KOPT-K1 (cell line): Measurements from ENCODE around the gene SEMA4B.
A peak's percentile ranks its signal among the peaks of the same experiment; 100 is the strongest.
"Not testable (repeated sequence)": the region's sequence is repeated elsewhere in the genome, so short reads cannot be mapped to it uniquely, and the experiment has no call there.

Experiments
- H3K27ac ChIP-seq: fragments of 200-600 bp; sonication (generic); 2 replicates; pipeline ENCODE4 v1.5.1; 2016; ENCODE audit warnings: antibody characterized with exemption, mild to moderate bottlenecking, low read depth, low read length; ENCODE audit not compliant: poor library complexity, severe bottlenecking
- H3K36me3 ChIP-seq: fragments of 200-600 bp; sonication (generic); 2 replicates; pipeline ENCODE4 v1.5.1; 2017; ENCODE audit warnings: antibody characterized with exemption, mild to moderate bottlenecking, low read length, moderate library complexity; ENCODE audit not compliant: insufficient read depth
- H3K9me3 ChIP-seq: fragments of 200-600 bp; sonication (generic); 2 replicates; pipeline ENCODE4 v1.5.1; 2017; ENCODE audit warnings: antibody characterized with exemption, low read length, mild to moderate bottlenecking; ENCODE audit not compliant: insufficient read depth, poor library complexity, severe bottlenecking

The SEMA4B gene, protein sequence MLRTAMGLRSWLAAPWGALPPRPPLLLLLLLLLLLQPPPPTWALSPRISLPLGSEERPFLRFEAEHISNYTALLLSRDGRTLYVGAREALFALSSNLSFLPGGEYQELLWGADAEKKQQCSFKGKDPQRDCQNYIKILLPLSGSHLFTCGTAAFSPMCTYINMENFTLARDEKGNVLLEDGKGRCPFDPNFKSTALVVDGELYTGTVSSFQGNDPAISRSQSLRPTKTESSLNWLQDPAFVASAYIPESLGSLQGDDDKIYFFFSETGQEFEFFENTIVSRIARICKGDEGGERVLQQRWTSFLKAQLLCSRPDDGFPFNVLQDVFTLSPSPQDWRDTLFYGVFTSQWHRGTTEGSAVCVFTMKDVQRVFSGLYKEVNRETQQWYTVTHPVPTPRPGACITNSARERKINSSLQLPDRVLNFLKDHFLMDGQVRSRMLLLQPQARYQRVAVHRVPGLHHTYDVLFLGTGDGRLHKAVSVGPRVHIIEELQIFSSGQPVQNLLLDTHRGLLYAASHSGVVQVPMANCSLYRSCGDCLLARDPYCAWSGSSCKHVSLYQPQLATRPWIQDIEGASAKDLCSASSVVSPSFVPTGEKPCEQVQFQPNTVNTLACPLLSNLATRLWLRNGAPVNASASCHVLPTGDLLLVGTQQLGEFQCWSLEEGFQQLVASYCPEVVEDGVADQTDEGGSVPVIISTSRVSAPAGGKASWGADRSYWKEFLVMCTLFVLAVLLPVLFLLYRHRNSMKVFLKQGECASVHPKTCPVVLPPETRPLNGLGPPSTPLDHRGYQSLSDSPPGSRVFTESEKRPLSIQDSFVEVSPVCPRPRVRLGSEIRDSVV

DNA sequence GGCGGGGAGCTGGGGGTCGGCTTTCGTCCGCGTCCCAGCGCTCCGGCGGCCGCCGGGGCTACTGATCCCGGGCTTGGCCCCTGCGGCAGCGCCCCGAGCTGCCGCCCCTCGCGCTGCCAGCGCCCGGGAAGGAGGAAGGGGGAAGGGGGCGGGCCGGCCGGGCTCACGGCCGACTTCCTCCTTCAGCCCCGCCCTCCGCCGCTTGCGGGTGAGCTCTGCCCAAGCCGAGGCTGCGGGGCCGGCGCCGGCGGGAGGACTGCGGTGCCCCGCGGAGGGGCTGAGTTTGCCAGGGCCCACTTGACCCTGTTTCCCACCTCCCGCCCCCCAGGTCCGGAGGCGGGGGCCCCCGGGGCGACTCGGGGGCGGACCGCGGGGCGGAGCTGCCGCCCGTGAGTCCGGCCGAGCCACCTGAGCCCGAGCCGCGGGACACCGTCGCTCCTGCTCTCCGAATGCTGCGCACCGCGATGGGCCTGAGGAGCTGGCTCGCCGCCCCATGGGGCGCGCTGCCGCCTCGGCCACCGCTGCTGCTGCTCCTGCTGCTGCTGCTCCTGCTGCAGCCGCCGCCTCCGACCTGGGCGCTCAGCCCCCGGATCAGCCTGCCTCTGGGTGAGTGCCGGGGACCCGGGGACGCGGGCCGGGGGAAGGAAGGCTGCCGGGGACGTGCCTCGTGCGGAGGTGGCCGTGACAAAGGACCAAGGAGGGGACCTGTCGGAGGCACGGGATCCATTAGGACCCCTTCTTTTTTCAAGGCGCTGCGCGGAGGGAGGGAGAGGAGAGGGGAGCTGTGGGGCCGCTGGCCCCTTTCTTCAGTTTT, at the start of gene SEMA4B:
TSS of gene SEMA4B (plus strand) at position 201 of the 814 bp plus-strand sequence. CDS start at position 450, 249 bp downstream.
- Histone ChIP-seq H3K9me3 (no peaks in the 10 kb centered on the region), H3K36me3 (no peaks in the 10 kb centered on the region), H3K27ac (peak within 1 kb of the TSS; percentile 71)

DNA sequence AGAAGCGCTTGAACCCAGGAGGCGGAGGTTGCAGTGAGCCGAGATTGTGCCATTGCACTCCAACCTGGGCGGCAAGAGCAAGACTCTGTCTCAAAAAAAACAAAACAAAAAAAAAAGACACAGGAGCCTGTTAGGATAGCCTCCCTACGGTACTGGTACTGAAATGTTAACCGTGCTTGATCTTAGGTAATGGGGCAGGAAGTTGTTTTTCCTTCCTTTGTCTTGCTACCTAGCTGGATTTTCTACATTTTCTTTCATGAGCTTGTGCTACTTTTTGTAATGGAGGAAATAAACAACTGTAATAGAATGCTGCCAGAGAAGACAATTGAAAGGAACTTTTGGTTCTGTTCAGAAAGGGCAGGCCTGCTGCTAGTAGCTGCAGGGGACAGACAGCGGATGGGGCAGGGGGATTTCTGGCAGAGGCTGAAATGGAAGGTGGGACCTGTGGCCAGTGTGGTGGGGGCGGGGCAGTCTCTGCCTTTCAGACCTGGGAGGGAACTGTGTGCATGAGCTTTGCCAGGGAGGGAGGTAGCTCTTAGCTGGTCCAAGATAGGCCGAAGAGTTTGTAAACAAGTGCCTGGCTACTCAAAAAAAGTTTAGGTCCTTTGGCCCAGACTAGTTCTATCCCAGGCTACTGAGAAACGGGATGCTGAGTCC, 49.0 kb upstream of the SEMA4B start:
- H3K9me3 ChIP-seq = no peaks in the 10 kb centered on the region
- no peak overlapping the region for H3K27ac ChIP-seq
- no peaks in the 10 kb centered on the region for H3K36me3 ChIP-seq

DNA sequence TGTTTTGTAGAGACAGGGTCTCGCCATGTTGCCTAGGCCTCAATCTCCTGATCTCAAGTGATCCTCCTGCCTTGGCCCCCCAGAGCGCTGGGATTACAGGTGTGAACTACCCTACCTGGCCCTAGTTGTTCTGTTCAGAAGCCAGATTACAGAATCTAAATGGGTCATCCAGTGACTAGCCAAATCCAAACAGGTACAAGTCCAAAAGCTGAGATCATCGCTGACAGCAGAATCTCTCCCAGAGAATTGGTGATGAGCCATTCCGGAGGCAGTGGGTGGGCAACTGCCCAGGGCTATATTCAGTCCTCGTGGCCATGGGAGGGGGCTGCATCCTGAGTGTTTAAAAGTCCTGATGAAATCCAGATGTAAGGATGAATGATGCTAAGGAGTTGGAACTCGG, 47.5 kb upstream of the SEMA4B start:
- H3K9me3 ChIP-seq = no peaks in the 10 kb centered on the region
- no peaks in the 10 kb centered on the region for H3K36me3 ChIP-seq
- no peak overlapping the region for H3K27ac ChIP-seq

DNA sequence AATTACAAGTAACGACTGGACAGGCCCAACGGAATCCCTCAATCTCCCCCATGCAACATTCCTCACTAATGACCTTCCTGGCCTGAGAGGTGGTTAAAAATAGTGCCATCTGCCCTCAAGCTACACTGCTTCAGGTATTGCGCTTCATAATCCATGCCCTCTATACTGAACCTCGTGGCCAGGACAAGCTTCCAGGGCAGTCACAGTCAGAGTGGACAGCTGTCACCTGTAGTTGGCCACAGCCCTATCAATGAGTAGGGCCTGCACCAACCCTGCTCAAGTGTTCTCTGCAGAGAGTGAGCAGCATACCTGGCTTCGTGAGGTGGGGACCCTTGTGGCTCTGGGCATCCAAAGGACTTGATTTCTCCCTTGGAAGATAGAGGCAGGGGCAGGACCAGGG, 46.9 kb upstream of the SEMA4B start:
- no peaks in the 10 kb centered on the region for H3K36me3 ChIP-seq
- no peaks in the 10 kb centered on the region for H3K9me3 ChIP-seq
- no peak overlapping the region for H3K27ac ChIP-seq

DNA sequence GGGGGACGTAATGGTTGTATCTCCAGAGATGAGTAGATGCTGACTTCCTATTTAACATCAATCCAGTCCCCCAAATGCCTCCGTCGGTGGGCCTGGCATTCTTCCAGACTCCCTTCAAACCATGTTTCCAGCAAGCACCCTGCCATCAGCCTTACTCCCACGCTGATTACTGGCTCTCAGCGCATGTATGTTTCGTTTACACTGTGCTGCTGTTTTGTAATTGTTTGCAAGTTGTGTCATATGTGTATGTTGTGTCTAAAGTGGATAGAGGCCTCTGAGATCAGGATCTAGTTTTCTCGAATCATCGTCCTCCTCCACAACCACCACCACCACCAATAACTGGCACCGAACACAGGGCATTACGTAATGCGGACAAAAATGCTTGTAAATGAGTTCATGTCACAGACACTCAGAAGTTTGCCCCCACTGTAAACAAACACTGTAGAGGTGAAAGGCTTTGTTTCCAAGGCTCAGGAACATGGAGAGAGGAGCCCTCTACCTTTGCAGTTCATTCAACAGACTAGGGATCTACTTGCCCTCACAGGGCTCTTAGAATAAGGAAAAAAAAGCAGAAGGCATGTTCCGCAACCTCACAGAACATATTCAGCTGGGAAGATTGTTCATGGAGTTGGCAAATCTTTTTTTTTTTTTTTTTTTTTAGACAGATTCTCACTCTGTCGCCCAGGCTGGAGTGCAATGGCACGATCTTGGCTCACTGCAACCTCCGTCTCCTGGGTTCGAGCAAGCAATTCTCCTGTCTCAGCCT, 46.1 kb upstream of the SEMA4B start:
- no peaks in the 10 kb centered on the region for H3K36me3 ChIP-seq
- no peak overlapping the region for H3K27ac ChIP-seq
- no peaks in the 10 kb centered on the region for H3K9me3 ChIP-seq

DNA sequence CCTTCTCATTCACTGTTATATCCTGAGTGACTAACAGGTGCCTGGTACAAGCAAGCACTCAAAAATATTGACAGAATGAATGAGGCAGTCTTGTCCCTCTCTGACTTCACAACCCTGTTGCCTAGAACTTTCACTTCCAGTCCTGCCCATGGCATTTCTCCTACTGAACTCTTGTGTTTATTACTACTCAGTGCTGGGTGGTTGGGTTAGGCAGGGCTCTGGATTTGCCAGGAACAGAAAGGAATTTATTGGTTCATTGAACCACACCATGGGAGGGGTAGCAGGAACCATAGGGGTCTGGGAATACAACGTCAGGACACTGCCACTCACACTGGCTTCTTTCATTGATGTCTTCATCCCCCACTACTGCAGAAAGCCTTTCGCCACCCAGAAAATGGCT, 41.9 kb upstream of the SEMA4B start:
- H3K9me3 ChIP-seq = no peaks in the 10 kb centered on the region
- no peak overlapping the region for H3K27ac ChIP-seq
- H3K36me3 ChIP-seq = no peaks in the 10 kb centered on the region

DNA sequence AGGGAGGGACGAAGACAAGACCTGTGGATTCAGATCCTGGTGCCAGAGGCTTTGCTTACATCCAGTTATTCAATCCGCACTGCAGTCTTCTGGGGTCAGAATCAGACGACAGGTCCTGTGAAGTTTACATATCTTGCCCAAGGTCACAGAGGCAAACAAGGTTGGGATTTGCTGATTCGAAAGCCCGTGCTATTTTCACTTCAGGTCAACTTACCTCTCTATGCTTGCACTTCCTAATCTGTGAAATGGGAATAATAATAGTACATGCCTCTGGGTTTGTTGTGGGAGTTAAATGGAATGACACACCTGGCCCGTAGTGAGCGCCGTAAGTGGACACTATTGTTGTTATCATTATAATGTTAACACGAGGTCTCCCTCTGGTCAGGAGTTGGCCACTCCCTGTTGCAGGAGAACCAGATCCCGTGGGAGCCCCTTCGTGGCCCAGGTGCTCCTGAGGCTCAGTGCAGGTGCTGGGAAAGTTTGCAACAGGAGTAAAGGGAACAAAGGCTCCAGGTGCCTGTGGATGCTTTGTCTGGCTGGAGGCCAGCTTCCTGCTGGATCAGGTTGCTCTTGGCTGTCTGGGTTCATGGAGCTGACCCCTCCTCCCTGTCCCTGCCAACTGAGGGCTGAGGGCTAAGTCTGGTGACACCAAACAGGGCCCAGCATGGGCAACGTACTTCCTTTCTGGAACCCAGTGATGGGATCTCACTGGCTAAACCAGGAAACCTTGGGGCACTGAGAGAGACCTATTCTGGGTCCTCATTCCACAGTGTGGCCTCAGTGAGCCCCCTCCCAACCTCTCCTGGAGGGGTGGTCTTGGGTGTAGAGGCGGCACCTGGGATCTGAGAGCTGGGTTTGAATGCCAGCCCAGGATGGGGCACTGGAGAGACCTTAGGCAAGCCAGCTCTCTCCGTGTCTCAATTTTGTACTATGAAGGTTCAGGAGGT, 40.1 kb upstream of the SEMA4B start:
- Histone ChIP-seq H3K36me3 (no peaks in the 10 kb centered on the region), H3K9me3 (no peaks in the 10 kb centered on the region), H3K27ac (no peak overlapping the region)

DNA sequence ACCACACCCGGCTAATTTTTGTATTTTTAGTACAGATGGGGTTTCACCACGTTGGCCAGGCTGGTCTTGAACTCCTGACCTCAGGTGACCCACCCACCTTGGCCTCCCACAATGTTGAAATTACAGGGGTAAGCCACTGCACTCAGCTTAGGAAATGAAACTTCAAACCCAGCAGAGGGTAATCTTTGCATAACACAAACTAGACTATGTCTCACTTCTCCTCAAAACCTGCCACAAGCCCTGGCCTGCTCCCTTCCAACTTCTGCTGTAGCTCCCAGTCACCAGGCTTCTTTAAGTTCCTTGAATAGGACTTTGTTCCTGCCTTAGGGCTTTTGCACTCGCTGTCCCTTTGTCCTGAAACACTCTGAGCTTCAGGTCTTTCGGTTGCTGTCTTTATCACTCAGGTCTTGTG, 39.2 kb upstream of the SEMA4B start:
- Histone ChIP-seq H3K27ac (no peak overlapping the region), H3K9me3 (no peaks in the 10 kb centered on the region), H3K36me3 (no peaks in the 10 kb centered on the region)

DNA sequence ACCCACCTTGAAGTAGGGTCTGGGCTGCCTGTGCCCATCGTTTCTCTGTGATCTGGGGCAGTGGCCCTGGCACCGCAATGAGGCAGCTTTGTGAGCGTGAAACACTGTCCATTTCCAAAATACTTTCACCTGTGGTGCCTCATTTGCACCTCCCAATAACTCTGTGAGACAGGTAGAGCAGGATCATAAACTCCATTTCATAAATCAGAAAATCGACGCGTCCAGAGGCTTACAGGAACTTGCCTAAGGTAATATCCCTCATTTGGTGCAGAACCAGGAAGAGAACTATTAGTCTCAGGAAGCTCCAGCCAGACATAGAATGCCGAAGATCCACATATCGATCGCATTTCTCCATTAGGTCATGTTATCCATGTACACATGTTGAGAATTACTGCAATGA, 38.2 kb upstream of the SEMA4B start:
- Histone ChIP-seq H3K36me3 (no peaks in the 10 kb centered on the region), H3K9me3 (no peaks in the 10 kb centered on the region), H3K27ac (no peak overlapping the region)

DNA sequence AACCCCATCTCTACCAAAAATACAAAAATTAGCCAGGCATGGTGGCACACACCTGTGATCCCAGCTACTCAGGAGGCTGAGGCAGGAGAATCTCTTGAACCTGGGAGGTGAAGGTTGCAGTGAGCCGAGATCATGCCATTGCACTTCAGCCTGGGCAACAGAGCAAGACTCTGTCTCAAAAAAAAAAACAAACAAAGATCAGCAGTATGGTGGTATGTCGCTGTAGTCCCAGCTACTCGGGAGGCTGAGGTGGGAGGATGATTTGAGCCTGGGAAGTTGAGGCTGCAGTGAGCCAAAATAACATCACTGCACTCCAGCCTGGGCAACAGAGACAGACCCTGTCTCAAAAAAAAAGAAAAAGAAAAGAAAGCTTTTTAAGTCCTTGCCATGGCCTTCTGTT, 36.9 kb upstream of the SEMA4B start:
- H3K27ac ChIP-seq, H3K9me3 ChIP-seq, H3K36me3 ChIP-seq: not testable (repeated sequence)

DNA sequence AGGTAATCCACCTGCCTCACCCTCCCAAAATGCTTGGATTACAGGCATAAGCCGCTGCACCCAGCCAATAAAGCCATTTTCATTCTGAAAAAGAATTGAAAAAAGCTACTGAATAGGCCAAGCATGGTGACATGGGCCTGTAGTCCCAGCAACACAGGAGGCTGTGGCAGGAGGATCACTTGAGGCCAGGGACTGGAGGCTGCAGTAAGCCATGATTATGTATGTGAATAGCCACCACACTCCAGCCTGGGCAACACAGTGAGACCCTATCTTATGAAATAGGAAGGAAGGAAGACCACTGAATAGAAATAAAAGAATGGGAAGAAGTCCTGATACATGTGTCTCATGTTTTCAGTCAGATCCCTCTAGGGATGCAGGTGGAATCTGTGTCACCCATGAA, 36.0 kb upstream of the SEMA4B start:
- H3K9me3 ChIP-seq = no peaks in the 10 kb centered on the region
- no peak overlapping the region for H3K27ac ChIP-seq
- H3K36me3 ChIP-seq = no peaks in the 10 kb centered on the region

DNA sequence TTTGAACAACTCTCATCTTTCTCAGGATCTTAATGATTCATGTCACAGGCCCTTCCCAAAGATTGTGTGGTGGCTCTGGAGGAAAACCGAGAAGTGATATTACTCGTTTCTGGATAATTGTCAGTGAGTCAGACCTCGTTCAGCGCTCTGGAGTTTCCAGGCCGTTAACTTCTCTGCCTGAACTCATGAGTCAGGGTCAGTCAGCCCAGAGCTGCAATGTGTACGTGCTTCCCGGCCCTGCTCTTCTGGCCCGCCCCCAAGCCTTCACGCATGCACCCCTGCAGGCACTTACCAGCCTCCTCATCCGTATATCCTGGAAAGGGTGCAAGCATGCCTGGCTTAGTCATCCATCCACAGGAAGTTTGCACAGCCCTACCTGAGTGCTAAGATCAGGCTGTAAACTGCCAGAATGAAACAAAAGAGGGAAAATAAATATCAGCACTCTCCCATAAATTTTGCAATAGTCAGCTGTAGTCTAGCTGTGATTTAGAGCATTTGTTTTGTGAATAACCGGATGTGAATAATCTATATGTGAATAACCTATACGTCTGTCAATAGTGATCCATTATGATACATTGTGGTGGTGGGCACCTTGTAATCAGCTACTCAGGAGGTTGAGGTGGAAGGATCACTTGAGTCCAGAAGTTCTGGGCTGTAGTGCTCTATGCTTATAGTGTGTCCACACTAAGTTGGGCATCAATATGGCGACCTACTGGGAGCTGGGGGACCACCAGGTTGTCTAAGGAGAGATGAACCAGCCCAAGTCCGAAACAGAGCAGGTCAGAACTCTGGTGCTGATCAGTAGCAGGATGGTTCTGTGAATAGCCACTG, 35.3 kb upstream of the SEMA4B start:
- H3K9me3 ChIP-seq = no peaks in the 10 kb centered on the region
- no peaks in the 10 kb centered on the region for H3K36me3 ChIP-seq
- H3K27ac ChIP-seq = no peak overlapping the region
